HepG2 (cell line): Measurements from ENCODE around the gene ANKLE1. TPM values are rescaled to one million over a fixed set of nuclear protein-coding genes. Genes with fewer than 3 reads are reported as not detected.

Experiments used
- ARID4A ChIP-seq: sonication (generic); formaldehyde crosslinking; IDR thresholded peaks from 2 replicates; pipeline ENCODE4 v1.5.0; 2020; ENCODE audit warnings: mild to moderate bottlenecking, missing genetic modification reagents, borderline replicate concordance
- ATF7-NPFF ChIP-seq: sonication (generic); formaldehyde crosslinking; IDR thresholded peaks from 2 replicates; pipeline ENCODE4 v1.8.1; 2023; ENCODE audit warnings: mild to moderate bottlenecking, low read depth, missing genetic modification reagents, moderate library complexity
- ATM ChIP-seq: fragments of 450-650 bp; IDR thresholded peaks from 2 replicates; pipeline ENCODE4 v1.7.1; 2017; ENCODE audit warnings: mild to moderate bottlenecking, borderline replicate concordance
- CBX1 ChIP-seq: IDR thresholded peaks from one replicate; pipeline ENCODE4 v1.6.1; 2016; ENCODE audit warnings: antibody characterized with exemption, low read depth
- CCDC6 ChIP-seq: sonication (generic); formaldehyde crosslinking; IDR thresholded peaks from 2 replicates; pipeline ENCODE4 v1.8.1; 2022; ENCODE audit warnings: mild to moderate bottlenecking, missing genetic modification reagents, moderate library complexity
- HDAC1 ChIP-seq: sonication (generic); formaldehyde crosslinking; IDR thresholded peaks from 2 replicates; pipeline ENCODE4 v1.5.1; 2020; ENCODE audit warnings: mild to moderate bottlenecking, missing genetic modification reagents
- LBX2 ChIP-seq: sonication (generic); formaldehyde crosslinking; IDR thresholded peaks from 2 replicates; pipeline ENCODE4 v1.5.0; 2020; ENCODE audit warnings: missing genetic modification reagents, mild to moderate bottlenecking, borderline replicate concordance
- MXD3 ChIP-seq: IDR thresholded peaks from 2 replicates; pipeline ENCODE4 v1.6.1; 2016; ENCODE audit warnings: mild to moderate bottlenecking, missing biosample characterization, missing genetic modification reagents
- NFE2L2 ChIP-seq: fragments of 150-350 bp; IDR thresholded peaks from 2 replicates; pipeline ENCODE4 v1.6.1; 2014; ENCODE audit warnings: low read length
- RBAK ChIP-seq: sonication (generic); formaldehyde crosslinking; IDR thresholded peaks from 2 replicates; pipeline ENCODE4 v1.5.1; 2020; ENCODE audit warnings: mild to moderate bottlenecking, missing genetic modification reagents
- SPEN ChIP-seq: sonication (generic); formaldehyde crosslinking; IDR thresholded peaks from 2 replicates; pipeline ENCODE4 v1.5.1; 2020; ENCODE audit warnings: low read depth, mild to moderate bottlenecking, missing genetic modification reagents
- SUZ12 ChIP-seq: fragments of 150-350 bp; IDR thresholded peaks from 2 replicates; pipeline ENCODE4 v1.6.1; 2014; ENCODE audit warnings: low read depth, low read length
- ZBTB34 ChIP-seq: sonication (generic); formaldehyde crosslinking; IDR thresholded peaks from 2 replicates; pipeline ENCODE4 v1.8.0; 2022; ENCODE audit warnings: mild to moderate bottlenecking, missing genetic modification reagents
- ZFP36L1 ChIP-seq: sonication (generic); formaldehyde crosslinking; IDR thresholded peaks from 2 replicates; pipeline ENCODE4 v1.8.0; 2022; ENCODE audit warnings: mild to moderate bottlenecking, missing genetic modification reagents, moderate library complexity
- ZKSCAN8 ChIP-seq: IDR thresholded peaks from 2 replicates; pipeline ENCODE4 v1.6.1; 2016; ENCODE audit warnings: borderline replicate concordance, missing genetic modification reagents, missing compliant biosample characterization
- ZMYM3 ChIP-seq: sonication (generic); formaldehyde crosslinking; IDR thresholded peaks from 2 replicates; pipeline ENCODE4 v1.5.1; 2020; ENCODE audit warnings: mild to moderate bottlenecking, missing genetic modification reagents
- ZNF263 ChIP-seq: sonication (generic); formaldehyde crosslinking; IDR thresholded peaks from 2 replicates; pipeline ENCODE4 v1.4.0; 2020; ENCODE audit warnings: missing genetic modification reagents
- ZNF317 ChIP-seq: sonication (generic); formaldehyde crosslinking; IDR thresholded peaks from 2 replicates; pipeline ENCODE4 v1.5.0; 2020; ENCODE audit warnings: mild to moderate bottlenecking, missing genetic modification reagents
- ZNF616 ChIP-seq: sonication (generic); formaldehyde crosslinking; IDR thresholded peaks from 2 replicates; pipeline ENCODE4 v1.5.0; 2020; ENCODE audit warnings: low read depth, mild to moderate bottlenecking, missing genetic modification reagents
- ZNF766 ChIP-seq: sonication (generic); formaldehyde crosslinking; IDR thresholded peaks from 2 replicates; pipeline ENCODE4 v1.5.0; 2020; ENCODE audit warnings: missing genetic modification reagents, borderline replicate concordance
- ZNF768 ChIP-seq: sonication (generic); formaldehyde crosslinking; IDR thresholded peaks from 2 replicates; pipeline ENCODE4 v1.4.0; 2020; ENCODE audit warnings: missing genetic modification reagents
- ZNF883 ChIP-seq: sonication (generic); formaldehyde crosslinking; IDR thresholded peaks from 2 replicates; pipeline ENCODE4 v1.5.1; 2020; ENCODE audit warnings: mild to moderate bottlenecking, missing genetic modification reagents; ENCODE audit errors: not compliant biosample characterization
- ZSCAN20 ChIP-seq: sonication (generic); formaldehyde crosslinking; IDR thresholded peaks from 2 replicates; pipeline ENCODE4 v1.4.0; 2020; ENCODE audit warnings: missing genetic modification reagents, mild to moderate bottlenecking, borderline replicate concordance
- polyA plus RNA-seq, 8 experiments: library from polyadenylated mRNA; depleted of rRNA in 3 of 8; stranded (reverse) in 7 of 8; unstranded in 1 of 8; fragments of >200 nt; fragmentation: Illumina TruSeq in 4 of 8; extraction: Trizol in 4 of 8; gene quantifications; 2 replicates each; pipeline versions ENCODE4 v1.2.1 to v1.2.3, GENCODE V29; 2011 to 2016; ENCODE audit warnings: low read depth in 4 of 8, missing spikeins in 1 of 8, mixed read lengths in 1 of 8; ENCODE audit not compliant: insufficient read depth in 1 of 8
- total RNA-seq, 5 experiments: library from RNA; depleted of rRNA; stranded (reverse); fragments of >200 nt; fragmentation: Illumina TruSeq; extraction: Trizol; gene quantifications; 2 replicates each; pipeline ENCODE4 v1.2.3, GENCODE V29; 2016; ENCODE audit warnings: low read depth in 1 of 5

Gene ANKLE1
- total and polyA plus RNA-seq, 2 of the 13 experiments (the other 11 are each of a cell fraction or from before 2014, with no cell fraction given), result 0.69 to 1.5 TPM

- TF ChIP-seq ARID4A (CRISPR knock-in tag) (peak; percentile 91), HDAC1 (CRISPR knock-in tag) (peak; percentile 92), ZNF883 (CRISPR knock-in tag) (peak; percentile 76), ZBTB34 (CRISPR knock-in tag) (peak; percentile 68; the same call in 1 of the 2 replicates), ZFP36L1 (peak; percentile 48; the same call in 1 of the 2 replicates), ZNF317 (CRISPR knock-in tag) (peak; percentile 13; the same call in 1 of the 2 replicates), CBX1 (no peak), ZNF616 (no peak), SUZ12 (peak; percentile 39), ATF7-NPFF (CRISPR knock-in tag) (peak; percentile 33; the same call in 1 of the 2 replicates), ZMYM3 (CRISPR knock-in tag) (0 out of 2 replicates have a peak, but pooled peaks have one; percentile 40), SPEN (CRISPR knock-in tag) (0 out of 2 replicates have a peak, but pooled peaks have one; percentile 41), ATM (no peak), ZKSCAN8 (peak; percentile 96), CCDC6 (CRISPR knock-in tag) (peak; percentile 58; the same call in 1 of the 2 replicates), NFE2L2 (no peak), LBX2 (CRISPR knock-in tag) (no peak), ZNF768 (CRISPR knock-in tag) (peak; percentile 98), ZNF766 (CRISPR knock-in tag) (peak; percentile 50; the same call in 1 of the 2 replicates), ZNF263 (no peak; the same call in 1 of the 2 replicates), MXD3 (CRISPR knock-in tag) (peak; percentile 23), RBAK (CRISPR knock-in tag) (no peak), ZSCAN20 (peak; percentile 69; the same call in 1 of the 2 replicates)
These were observed 24.0 kb downstream of the ANKLE1 start, which contains the start of gene MRPL34 (continued) for GRCh38 chr19:17305517-17306284.
